Measurements from ENCODE around the gene SDK1. TPM values are rescaled to one million over a fixed set of nuclear protein-coding genes. Genes with fewer than 3 reads are reported as not detected.

Gene SDK1
- total and polyA plus RNA-seq, 2 of the 8 experiments (the other 6 are each of a cell fraction or from before 2014, with no cell fraction given) = 3.3 to 7.2 TPM

GRCh38 chr7:3482147-3482921, 181.3 kb downstream of the SDK1 start (continued):
- TF ChIP-seq RNF2 (IDR thresholded peaks at IDR 0.05; ENCODE audit: borderline replicate concordance, low read depth, low read length, missing control alignments, poor library complexity, severe bottlenecking) (no peak), SIX5 (IDR thresholded peaks at IDR 0.05; ENCODE audit: low read depth, low read length) (no peak), RAD21 (IDR thresholded peaks at IDR 0.05 in 1 of 2, conservative IDR thresholded peaks at IDR 0.05 in 1 of 2; ENCODE audit: low read depth in 2 of 2, low read length in 2 of 2) (peak; percentile 68 to 77), TBP (IDR thresholded peaks at IDR 0.05; ENCODE audit: low read depth, low read length) (no peak), CHD7 (IDR thresholded peaks at IDR 0.05; ENCODE audit: insufficient replicate concordance, low read length) (no peak), MAX (IDR thresholded peaks at IDR 0.05) (no peak; the same call in 1 of the 2 replicates), CBX8 (IDR thresholded peaks at IDR 0.05; ENCODE audit: borderline replicate concordance, low read depth, low read length) (no peak), GABPA (IDR thresholded peaks at IDR 0.05; ENCODE audit: borderline replicate concordance, insufficient read depth, low read length) (no peak), ZNF274 (IDR thresholded peaks at IDR 0.05; ENCODE audit: borderline replicate concordance, extremely low read depth, low read length) (no peak)
